Thoracic aorta (tissue), 2 donors: ENCODE data around the gene RAP1A. TPM values are rescaled to one million over a fixed set of nuclear protein-coding genes. Genes with fewer than 3 reads are reported as not detected.

Experiments
- ATAC-seq: fragments of 150-250 bp; one replicate; pipeline ENCODE4 v1.8.0; 2017; ENCODE audit warnings: low read depth; ENCODE audit not compliant: insufficient number of reproducible peaks, low FRiP score
- DNase-seq: peaks from one replicate; pipeline ENCODE4 v3.0.0-alpha.2; 2020; ENCODE audit warnings: low spot score
- H3K27ac ChIP-seq, 2 donors: fragments of 200-600 bp; sonication (generic); 1 replicate in 1 of 2; 2 replicates in 1 of 2; pipeline ENCODE4 v1.5.1; 2016; ENCODE audit warnings: mild to moderate bottlenecking in 2 of 2, moderate library complexity in 2 of 2
- H3K27me3 ChIP-seq: fragments of 200-600 bp; sonication (generic); replicated peaks from 2 replicates; pipeline ENCODE4 v1.6.0; 2016; ENCODE audit warnings: mild to moderate bottlenecking; ENCODE audit not compliant: insufficient read depth
- H3K36me3 ChIP-seq: fragments of 200-600 bp; sonication (generic); one replicate; pipeline ENCODE4 v1.5.1; 2016
- H3K4me1 ChIP-seq, 2 donors: fragments of 200-600 bp; sonication (generic); 1 replicate in 1 of 2; 2 replicates in 1 of 2; pipeline versions ENCODE4 v1.5.1 to v1.6.0; 2016; ENCODE audit warnings: low read depth in 2 of 2, mild to moderate bottlenecking in 1 of 2; ENCODE audit not compliant: control insufficient read depth in 1 of 2
- H3K4me3 ChIP-seq: fragments of 200-600 bp; sonication (generic); 2 replicates; pipeline ENCODE4 v1.5.1; 2016; ENCODE audit warnings: mild to moderate bottlenecking
- H3K9me3 ChIP-seq: fragments of 200-600 bp; sonication (generic); 2 replicates; pipeline ENCODE4 v1.5.1; 2016
- CTCF ChIP-seq: fragments of 200-600 bp; sonication (generic); IDR thresholded peaks from one replicate; pipeline ENCODE4 v1.5.1; 2019; ENCODE audit warnings: antibody characterized with exemption
- total RNA-seq, 2 donors: library from RNA; depleted of rRNA; stranded (reverse); fragments of >200 nt; gene quantifications; one replicate each; pipeline versions ENCODE4 v1.1.0 to v1.2.3, GENCODE V29; 2016

The RAP1A gene
- total RNA-seq, 2 donors from 2014 or later, result 67.4 to 75.0 TPM

GRCh38 chr1:111653709-111654108 lies 34.1 kb downstream of the RAP1A start:
- no peaks in the 10 kb centered on the region for H3K9me3 ChIP-seq
- ATAC-seq (no peak), DNase-seq (no peak)
- no peak for TF ChIP-seq CTCF
- no peaks in the 10 kb centered on the region for H3K27me3 ChIP-seq
- no peaks in the 10 kb centered on the region for H3K36me3 ChIP-seq
- H3K27ac ChIP-seq, result no peak overlapping the region
- H3K4me1 ChIP-seq, result peaks cover 22 to 43% of the 10 kb centered on the region in 2 donors
- no peak overlapping the region for H3K4me3 ChIP-seq

- H3K27ac ChIP-seq, result no peak overlapping the region
- ATAC-seq (no peak), DNase-seq (no peak)
- no peak overlapping the region for H3K4me3 ChIP-seq
- no peak for TF ChIP-seq CTCF
- no peaks in the 10 kb centered on the region for H3K36me3 ChIP-seq
- no peaks in the 10 kb centered on the region for H3K9me3 ChIP-seq
- H3K27me3 ChIP-seq, result no peaks in the 10 kb centered on the region
- H3K4me1 ChIP-seq, result peaks cover 24 to 34% of the 10 kb centered on the region in 2 donors
Observed at GRCh38 chr1:111654839-111655238, 35.2 kb downstream of the RAP1A start.

GRCh38 chr1:111656086-111657017 lies 36.8 kb downstream of the RAP1A start:
- ATAC-seq, result no peak
- DNase-seq, result peak; percentile 5
- no peaks in the 10 kb centered on the region for H3K9me3 ChIP-seq
- H3K36me3 ChIP-seq, result no peaks in the 10 kb centered on the region
- no peak overlapping the region for H3K4me3 ChIP-seq
- H3K27ac ChIP-seq, result no peak overlapping the region
- peaks cover 30 to 48% of the 10 kb centered on the region in 2 donors for H3K4me1 ChIP-seq
- peak; percentile 47 for TF ChIP-seq CTCF
- H3K27me3 ChIP-seq, result no peaks in the 10 kb centered on the region

- Histone ChIP-seq H3K4me3 (no peak overlapping the region), H3K9me3 (no peaks in the 10 kb centered on the region), H3K4me1 (peaks cover 30 to 46% of the 10 kb centered on the region in 2 donors), H3K27me3 (no peaks in the 10 kb centered on the region), H3K27ac (no peak overlapping the region), H3K36me3 (no peaks in the 10 kb centered on the region)
- DNase-seq (no peak), ATAC-seq (no peak)
- TF ChIP-seq CTCF, result no peak
Observed at GRCh38 chr1:111658622-111659021, 39.0 kb downstream of the RAP1A start.

- ATAC-seq (no peak), DNase-seq (no peak)
- H3K27ac ChIP-seq, result no peak overlapping the region
- H3K27me3 ChIP-seq, result no peaks in the 10 kb centered on the region
- H3K4me1 ChIP-seq, result peaks cover 38 to 54% of the 10 kb centered on the region in 2 donors
- TF ChIP-seq CTCF, result no peak
- no peaks in the 10 kb centered on the region for H3K9me3 ChIP-seq
- H3K36me3 ChIP-seq, result no peaks in the 10 kb centered on the region
- H3K4me3 ChIP-seq, result no peak overlapping the region
Observed at GRCh38 chr1:111660204-111661150, 40.9 kb downstream of the RAP1A start.
